IPS DF 6.9 (cell line): ENCODE measurements around the gene WAPL.

Source experiments
- DNase-seq: peaks from one replicate; pipeline ENCODE4 v3.0.0-alpha.2; 2013; ENCODE audit warnings: low read depth, low spot score
- H3K27ac ChIP-seq: one replicate; pipeline ENCODE4 v1.5.1; 2013; ENCODE audit warnings: low read length, control low read depth
- H3K27me3 ChIP-seq: 2 replicates; pipeline ENCODE4 v1.6.1; 2013; ENCODE audit warnings: mild to moderate bottlenecking, low read length; ENCODE audit not compliant: control insufficient read depth, insufficient read depth
- H3K36me3 ChIP-seq: 2 replicates; pipeline ENCODE4 v1.6.1; 2013; ENCODE audit warnings: low read length; ENCODE audit not compliant: control insufficient read depth, insufficient read depth
- H3K4me1 ChIP-seq: 2 replicates; pipeline ENCODE4 v1.6.1; 2013; ENCODE audit warnings: low read length; ENCODE audit not compliant: control insufficient read depth, insufficient read depth
- H3K4me3 ChIP-seq: 2 replicates; pipeline ENCODE4 v1.5.1; 2013; ENCODE audit warnings: mild to moderate bottlenecking, low read length
- H3K9me3 ChIP-seq: 2 replicates; pipeline ENCODE4 v1.6.1; 2013; ENCODE audit warnings: low read length, inconsistent platforms; ENCODE audit not compliant: control insufficient read depth, insufficient read depth
- WGBS: extraction: QIAGEN DNeasy Blood & Tissue Kit; methylation state at CpG from one replicate; pipeline ENCODE4 v1.1.7; 2013; ENCODE audit warnings: mixed read lengths, missing lambda C conversion rate; ENCODE audit not compliant: insufficient read length, insufficient coverage; 5-methylcytosine and 5-hydroxymethylcytosine counted together

Gene WAPL

GRCh38 chr10:86415116-86415515 is 106.5 kb downstream of the WAPL start:
- no CpG with 5 or more reads among the region's 3 CpGs for WGBS
- H3K27me3 ChIP-seq: no peaks in the 10 kb centered on the region
- no peaks in the 10 kb centered on the region for H3K4me1 ChIP-seq

GRCh38 chr10:86413046-86413728 is 108.4 kb downstream of the WAPL start:
- Histone ChIP-seq H3K27me3 (no peaks in the 10 kb centered on the region), H3K4me3 (no peak overlapping the region), H3K36me3 (no peaks in the 10 kb centered on the region), H3K27ac (no peak overlapping the region), H3K9me3 (no peaks in the 10 kb centered on the region; the same call in 1 of the 2 replicates), H3K4me1 (no peaks in the 10 kb centered on the region)
- DNase-seq: no peak
- WGBS: no CpG with 5 or more reads among the region's 6 CpGs

More at GRCh38 chr10:86415116-86415515, 106.5 kb downstream of the WAPL start:
- no peak overlapping the region for H3K27ac ChIP-seq
- H3K36me3 ChIP-seq: no peaks in the 10 kb centered on the region
- H3K4me3 ChIP-seq: no peak overlapping the region
- DNase-seq: no peak
- H3K9me3 ChIP-seq: no peaks in the 10 kb centered on the region; the same call in 1 of the 2 replicates

GRCh38 chr10:86411852-86412560 is 109.6 kb downstream of the WAPL start:
- no peak for DNase-seq
- H3K4me3 ChIP-seq: no peak overlapping the region
- no peaks in the 10 kb centered on the region for H3K36me3 ChIP-seq
- WGBS: no CpG with 5 or more reads among the region's 6 CpGs
- H3K27ac ChIP-seq: no peak overlapping the region
- no peaks in the 10 kb centered on the region for H3K4me1 ChIP-seq
- no peaks in the 10 kb centered on the region for H3K27me3 ChIP-seq
- H3K9me3 ChIP-seq: no peaks in the 10 kb centered on the region; the same call in 1 of the 2 replicates

GRCh38 chr10:86411281-86411841 is 110.2 kb downstream of the WAPL start:
- no peak for DNase-seq
- no CpG with 5 or more reads among the region's 7 CpGs for WGBS
- Histone ChIP-seq H3K4me3 (no peak overlapping the region), H3K9me3 (no peaks in the 10 kb centered on the region; the same call in 1 of the 2 replicates), H3K36me3 (no peaks in the 10 kb centered on the region), H3K27ac (no peak overlapping the region), H3K27me3 (no peaks in the 10 kb centered on the region), H3K4me1 (no peaks in the 10 kb centered on the region)

- no peak for DNase-seq
- Histone ChIP-seq H3K4me3 (no peak overlapping the region), H3K9me3 (no peaks in the 10 kb centered on the region; the same call in 1 of the 2 replicates), H3K27ac (no peak overlapping the region), H3K4me1 (no peaks in the 10 kb centered on the region), H3K36me3 (no peaks in the 10 kb centered on the region), H3K27me3 (no peaks in the 10 kb centered on the region)
- WGBS: no CpG with 5 or more reads among the region's 4 CpGs
Observed at GRCh38 chr10:86410542-86411124, 111.0 kb downstream of the WAPL start.

GRCh38 chr10:86409183-86409582 is 112.4 kb downstream of the WAPL start:
- DNase-seq: no peak
- Histone ChIP-seq H3K4me1 (no peaks in the 10 kb centered on the region), H3K9me3 (no peaks in the 10 kb centered on the region; the same call in 1 of the 2 replicates), H3K27me3 (no peaks in the 10 kb centered on the region), H3K36me3 (no peaks in the 10 kb centered on the region), H3K27ac (no peak overlapping the region), H3K4me3 (no peak overlapping the region)
- WGBS: no CpG with 5 or more reads among the region's 1 CpG

GRCh38 chr10:86403183-86403797 is 118.3 kb downstream of the WAPL start:
- Histone ChIP-seq H3K36me3 (no peaks in the 10 kb centered on the region), H3K4me1 (peaks cover 5% of the 10 kb centered on the region), H3K27me3 (peaks cover 19% of the 10 kb centered on the region), H3K27ac (no peak overlapping the region), H3K9me3 (no peaks in the 10 kb centered on the region), H3K4me3 (no peak overlapping the region)
- WGBS: no CpG with 5 or more reads among the region's 6 CpGs
- no peak for DNase-seq

- WGBS: no CpG with 5 or more reads among the region's 18 CpGs
- no peak overlapping the region; the same call in 1 of the 2 replicates for H3K4me3 ChIP-seq
Observed at GRCh38 chr10:86402283-86402941, 119.2 kb downstream of the WAPL start.

GRCh38 chr10:86401588-86402282 is 119.9 kb downstream of the WAPL start:
- H3K36me3 ChIP-seq: no peaks in the 10 kb centered on the region
- DNase-seq: no peak
- peaks cover 5% of the 10 kb centered on the region for H3K4me1 ChIP-seq
- WGBS: no CpG with 5 or more reads among the region's 27 CpGs
- H3K4me3 ChIP-seq: peak overlapping the region; percentile 73; the same call in 1 of the 2 replicates
- H3K27me3 ChIP-seq: peaks cover 19% of the 10 kb centered on the region
- no peak overlapping the region for H3K27ac ChIP-seq
- no peaks in the 10 kb centered on the region for H3K9me3 ChIP-seq

More at GRCh38 chr10:86402283-86402941, 119.2 kb downstream of the WAPL start:
- H3K9me3 ChIP-seq: no peaks in the 10 kb centered on the region
- no peaks in the 10 kb centered on the region for H3K36me3 ChIP-seq
- peaks cover 19% of the 10 kb centered on the region for H3K27me3 ChIP-seq
- DNase-seq: no peak
- H3K4me1 ChIP-seq: peaks cover 5% of the 10 kb centered on the region
- no peak overlapping the region for H3K27ac ChIP-seq
